Epithelial cell of proximal tubule (primary cell): Measurements from ENCODE around the gene TLCD3A. TPM values are rescaled to one million over a fixed set of nuclear protein-coding genes. Genes with fewer than 3 reads are reported as not detected.

ENCODE experiments used
- DNase-seq: peaks from one replicate; pipeline ENCODE4 v3.0.0-alpha.2; 2011; ENCODE audit warnings: low read depth
- H3K4me3 ChIP-seq: 2 replicates; pipeline ENCODE4 v1.5.1; 2011; ENCODE audit warnings: low read depth, mild to moderate bottlenecking, low read length
- CTCF ChIP-seq: conservative IDR thresholded peaks from 2 replicates; pipeline ENCODE4 v1.5.1; 2012; ENCODE audit warnings: low read depth, mild to moderate bottlenecking, low read length
- total RNA-seq: library from RNA; depleted of rRNA; stranded (reverse); fragments of >200 nt; gene quantifications from 2 replicates; pipeline ENCODE4 v1.2.3, GENCODE V29; 2015

TLCD3A gene
- total RNA-seq: 35.6 and 46.0 TPM in 2 replicates

GRCh38 chr17:732067-732901, at the start of gene TLCD3A:
Gene TLCD3A (plus strand): TSS chr17:732596. CDS start chr17:732648, 52 bp downstream.
- no peak for DNase-seq
- H3K4me3 ChIP-seq: peak within 1 kb of the TSS; percentile 79
- TF ChIP-seq CTCF: no peak

- H3K4me3 ChIP-seq: no peak overlapping the region
- TF ChIP-seq CTCF: no peak
- no peak for DNase-seq
Measured at GRCh38 chr17:683040-683439, 49.4 kb upstream of the TLCD3A start.

- no peak for TF ChIP-seq CTCF
- no peak for DNase-seq
- no peak overlapping the region for H3K4me3 ChIP-seq
Measured at GRCh38 chr17:683499-684254, 48.7 kb upstream of the TLCD3A start.

- H3K4me3 ChIP-seq: no peak overlapping the region
- TF ChIP-seq CTCF: no peak
- no peak for DNase-seq
Measured at GRCh38 chr17:685006-685405, 47.4 kb upstream of the TLCD3A start.

GRCh38 chr17:688100-688989, 44.1 kb upstream of the TLCD3A start:
- DNase-seq: no peak
- TF ChIP-seq CTCF: peak; percentile 17

GRCh38 chr17:689556-690275, 42.7 kb upstream of the TLCD3A start:
- no peak overlapping the region for H3K4me3 ChIP-seq
- TF ChIP-seq CTCF: no peak
- no peak for DNase-seq

More at GRCh38 chr17:688100-688989, 44.1 kb upstream of the TLCD3A start:
- H3K4me3 ChIP-seq: no peak overlapping the region
